HK-2 (cell line): ENCODE measurements around the gene JARID2.
"Not testable (repeated sequence)": the region's sequence is repeated elsewhere in the genome, so short reads cannot be mapped to it uniquely, and the experiment has no call there.

Experiments
- DNase-seq: peaks from one replicate; pipeline ENCODE4 v3.0.0-alpha.2; 2018; ENCODE audit not compliant: unreplicated experiment

Gene JARID2

DNA sequence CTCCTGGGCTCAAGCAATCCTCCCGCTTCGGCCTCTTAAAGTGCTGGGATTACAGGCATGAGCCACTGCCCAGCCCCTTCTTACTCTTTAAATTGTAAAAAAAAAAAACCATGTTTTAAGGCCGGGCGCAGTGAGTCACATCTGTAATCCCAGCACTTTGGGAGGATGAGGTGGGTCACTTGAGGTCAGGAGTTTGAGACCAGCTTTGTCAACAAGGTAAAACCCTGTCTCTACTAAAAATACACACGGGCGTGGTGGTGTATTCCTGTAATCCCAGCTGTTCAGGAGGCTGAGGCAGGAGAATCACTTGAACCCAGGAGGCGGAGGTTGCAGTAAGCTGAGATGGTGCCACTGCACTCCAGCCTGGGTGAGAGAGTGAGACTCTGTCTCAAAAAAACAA is 43.6 kb downstream of the JARID2 start:
- not testable (repeated sequence) for DNase-seq

DNA sequence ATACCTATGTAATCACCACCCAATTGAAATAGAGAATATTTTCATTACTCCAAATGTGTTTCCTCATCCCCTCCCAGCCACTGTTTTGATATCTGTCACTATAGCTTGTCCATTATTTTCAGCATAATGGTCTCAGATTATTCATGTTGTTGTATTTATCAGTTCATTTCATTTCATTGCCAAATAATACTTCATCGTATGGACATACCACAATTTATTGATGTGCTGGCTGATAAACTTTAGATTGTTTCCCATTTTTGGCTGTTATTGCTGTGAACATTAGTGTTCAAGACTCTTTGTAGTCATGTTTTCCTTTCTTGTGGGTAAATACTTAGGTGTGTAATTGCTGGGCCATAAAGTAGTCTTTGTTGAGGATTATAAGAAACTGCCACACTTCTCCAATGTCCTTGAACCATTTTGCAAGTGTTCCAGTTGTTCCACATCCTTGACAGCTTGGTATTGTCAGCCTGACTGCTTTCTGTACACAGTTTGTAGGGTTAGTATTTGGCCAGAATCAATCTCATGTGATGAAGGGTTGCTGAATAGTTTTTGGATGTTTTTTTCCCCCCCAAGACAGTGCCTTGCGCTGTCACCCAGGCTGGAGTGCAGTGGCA is 44.3 kb downstream of the JARID2 start:
- DNase-seq = no peak

- DNase-seq = no peak
These were observed 45.3 kb downstream of the JARID2 start for GRCh38 chr6:15290962-15291704.

DNA sequence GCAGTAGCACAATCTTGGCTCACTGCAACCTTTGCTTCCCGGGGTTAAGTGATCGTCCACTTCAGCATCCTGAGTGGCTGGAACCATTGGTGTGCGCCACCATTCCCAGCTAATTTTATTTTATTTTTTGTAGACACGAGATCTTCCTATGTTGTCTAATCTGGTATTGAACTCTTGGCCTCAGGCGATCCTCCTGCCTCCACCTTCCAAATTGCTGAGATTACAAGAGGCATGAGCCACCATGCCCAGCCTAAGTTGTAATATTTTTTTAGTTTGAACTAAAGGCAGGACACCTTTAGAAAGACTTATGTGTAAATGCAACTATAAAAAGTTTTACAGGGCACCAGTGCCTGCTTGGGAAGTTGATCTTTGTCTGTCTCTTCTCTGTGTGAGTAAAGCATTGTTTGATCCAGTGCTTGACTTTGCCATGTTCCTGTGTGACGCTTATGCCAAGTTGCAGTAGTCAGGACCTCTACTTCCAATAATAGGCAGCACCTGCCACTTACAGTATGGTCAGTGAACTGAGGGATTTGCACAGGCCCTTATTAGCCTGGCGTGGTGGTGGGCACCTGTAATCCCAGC is 46.9 kb downstream of the JARID2 start:
- DNase-seq = no peak

- DNase-seq = no peak
These were observed 47.8 kb downstream of the JARID2 start for GRCh38 chr6:15293674-15294073.

GRCh38 chr6:15294504-15294903 is 48.6 kb downstream of the JARID2 start:
- DNase-seq = no peak

- DNase-seq = no peak
These were observed 50.4 kb downstream of the JARID2 start for GRCh38 chr6:15296249-15296648.

GRCh38 chr6:15296735-15297134 is 50.9 kb downstream of the JARID2 start:
- no peak for DNase-seq

GRCh38 chr6:15297167-15297566 is 51.3 kb downstream of the JARID2 start:
- not testable (repeated sequence) for DNase-seq

DNA sequence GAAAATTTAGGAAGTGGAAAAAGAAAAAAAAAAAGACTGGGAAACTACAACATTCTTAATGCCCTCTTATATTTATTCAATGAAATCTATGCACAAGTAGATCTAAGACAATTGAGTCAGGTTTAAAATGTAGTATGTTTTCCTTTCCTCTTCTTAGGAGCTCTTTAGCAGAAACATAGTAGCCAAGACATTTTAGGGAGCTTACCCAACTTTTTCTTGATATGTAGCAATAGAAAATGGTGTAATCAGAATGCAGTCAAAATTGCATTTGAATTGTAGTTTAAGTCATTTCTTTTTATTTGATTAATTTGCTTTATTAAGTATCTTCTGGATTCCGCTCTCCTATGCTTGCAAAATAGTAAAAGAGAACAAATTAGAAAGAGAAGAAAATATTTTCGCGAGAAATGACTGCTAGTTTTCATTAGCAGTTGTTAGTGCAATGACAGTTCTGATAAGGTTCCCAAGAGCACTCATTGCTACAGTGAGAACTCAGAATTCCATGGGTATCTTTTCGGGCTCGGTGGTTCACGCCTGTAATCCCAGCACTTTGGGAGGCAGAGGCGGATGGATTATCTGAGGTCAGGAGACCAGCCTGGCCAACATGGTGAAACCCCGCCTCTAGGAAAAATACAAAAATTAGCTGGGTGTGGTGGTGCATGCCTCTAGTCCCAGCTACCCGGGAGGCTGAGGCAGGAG is 52.2 kb downstream of the JARID2 start:
- no peak for DNase-seq

DNA sequence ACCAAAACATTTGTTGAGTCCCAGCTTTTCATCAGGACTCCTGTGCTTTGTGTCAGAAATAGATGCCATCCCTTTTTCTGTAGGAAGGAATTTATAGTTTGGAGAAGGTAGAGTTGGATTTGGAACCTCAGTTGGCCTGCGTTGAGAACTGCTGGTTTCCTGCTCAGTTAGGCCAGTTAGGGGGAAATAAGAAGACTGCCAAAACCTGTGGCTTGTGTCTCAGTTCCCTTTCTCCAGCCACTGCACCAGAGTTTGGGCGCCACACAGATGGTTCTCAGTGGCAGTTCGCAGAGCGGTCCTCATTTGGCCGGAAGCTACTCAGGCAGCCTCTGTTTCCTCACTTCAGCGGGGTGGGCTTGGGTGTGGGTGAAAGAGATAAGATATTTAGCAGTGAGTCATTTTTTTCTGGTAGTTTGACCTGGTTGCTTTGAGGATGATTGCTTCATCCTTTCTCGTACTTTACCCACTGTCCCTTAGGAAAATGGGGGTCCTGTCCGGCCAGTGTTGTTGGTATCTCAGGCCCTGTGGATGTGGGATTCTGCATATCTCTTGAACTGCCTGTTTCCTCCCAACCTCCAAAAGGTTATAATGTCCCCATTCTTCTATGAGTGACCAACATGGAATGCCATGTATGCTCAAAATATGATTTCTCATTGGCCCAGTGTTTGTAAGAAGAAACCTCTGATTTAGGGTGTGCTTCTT is 53.7 kb downstream of the JARID2 start:
- no peak for DNase-seq

- DNase-seq = no peak
These were observed 55.5 kb downstream of the JARID2 start for GRCh38 chr6:15301179-15302006.

DNA sequence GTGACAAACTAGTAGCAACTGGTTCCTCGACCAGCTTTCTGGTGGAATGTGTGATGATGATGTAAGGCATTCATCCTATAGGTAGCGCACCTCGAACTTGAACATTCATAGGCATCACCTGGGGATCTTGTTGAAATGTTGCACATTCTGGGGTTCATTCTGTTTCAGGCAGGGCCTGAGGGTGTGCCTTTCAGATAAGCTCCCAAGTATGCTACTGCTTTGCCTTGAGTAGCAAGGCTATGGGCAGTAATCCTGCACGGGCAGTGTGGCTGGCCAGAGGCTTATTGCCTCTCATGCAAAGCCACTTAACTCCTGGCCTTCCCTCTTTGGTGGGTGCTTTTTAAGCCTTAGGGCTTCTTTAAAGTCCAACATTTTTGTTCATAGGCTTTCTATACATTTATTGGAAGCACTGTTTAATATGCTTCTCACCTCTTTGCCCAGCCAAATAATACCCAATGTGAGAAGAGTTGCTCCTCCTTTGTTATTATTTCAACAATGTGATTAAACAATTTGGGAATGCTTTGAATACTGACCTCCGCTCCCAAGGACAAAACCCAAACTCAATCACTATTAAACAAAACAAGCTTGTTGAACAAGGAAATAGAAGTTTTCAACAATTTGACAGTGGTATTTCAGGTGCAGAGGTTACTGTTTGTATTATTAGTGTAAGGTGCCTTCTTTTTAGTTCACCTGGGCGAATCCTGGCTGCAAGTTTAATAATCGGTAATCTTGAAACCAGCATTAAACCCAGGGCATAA is 57.5 kb downstream of the JARID2 start:
- no peak for DNase-seq

DNA sequence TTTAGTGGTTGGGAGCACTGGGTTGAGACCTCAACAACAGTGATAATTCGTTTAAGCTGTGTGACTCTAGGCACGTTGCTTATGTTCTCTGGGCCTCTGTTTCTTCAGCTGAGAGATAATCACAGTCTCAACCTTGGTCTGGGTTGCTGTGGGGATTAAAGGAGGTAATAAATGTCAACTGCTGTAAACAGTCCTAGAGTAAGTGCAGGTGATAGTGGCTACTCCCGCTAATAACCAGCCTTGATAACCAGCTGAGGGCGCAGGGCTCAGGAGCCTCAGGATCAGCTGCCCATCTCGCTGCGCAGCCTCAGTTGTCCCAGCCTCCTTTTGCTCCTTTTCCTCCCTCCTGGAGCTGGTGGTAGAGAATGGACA is 58.0 kb downstream of the JARID2 start:
- no peak for DNase-seq

- DNase-seq = no peak
These were observed 58.6 kb downstream of the JARID2 start for GRCh38 chr6:15304337-15305042.

GRCh38 chr6:15305496-15305895 is 59.6 kb downstream of the JARID2 start:
- DNase-seq = no peak

DNA sequence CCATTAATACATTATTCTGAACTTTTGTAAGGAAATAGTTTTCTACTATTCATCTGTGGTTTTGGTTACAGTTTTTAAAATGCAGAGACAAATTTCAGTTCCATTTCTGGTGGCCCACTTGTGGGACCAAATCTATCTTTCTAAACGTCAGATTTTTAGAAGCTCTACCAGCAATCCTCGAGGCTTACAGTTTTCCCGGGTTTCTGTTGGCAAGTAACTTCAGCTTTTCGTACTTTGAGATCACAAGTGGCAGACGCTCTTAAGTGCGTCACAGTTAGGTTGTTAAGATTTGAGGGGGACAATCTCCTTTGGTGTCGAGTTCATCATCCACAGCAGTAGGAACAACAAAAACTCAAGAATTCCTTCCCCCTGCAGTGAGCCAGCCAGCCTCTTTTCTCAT is 60.0 kb downstream of the JARID2 start:
- DNase-seq = no peak

DNA sequence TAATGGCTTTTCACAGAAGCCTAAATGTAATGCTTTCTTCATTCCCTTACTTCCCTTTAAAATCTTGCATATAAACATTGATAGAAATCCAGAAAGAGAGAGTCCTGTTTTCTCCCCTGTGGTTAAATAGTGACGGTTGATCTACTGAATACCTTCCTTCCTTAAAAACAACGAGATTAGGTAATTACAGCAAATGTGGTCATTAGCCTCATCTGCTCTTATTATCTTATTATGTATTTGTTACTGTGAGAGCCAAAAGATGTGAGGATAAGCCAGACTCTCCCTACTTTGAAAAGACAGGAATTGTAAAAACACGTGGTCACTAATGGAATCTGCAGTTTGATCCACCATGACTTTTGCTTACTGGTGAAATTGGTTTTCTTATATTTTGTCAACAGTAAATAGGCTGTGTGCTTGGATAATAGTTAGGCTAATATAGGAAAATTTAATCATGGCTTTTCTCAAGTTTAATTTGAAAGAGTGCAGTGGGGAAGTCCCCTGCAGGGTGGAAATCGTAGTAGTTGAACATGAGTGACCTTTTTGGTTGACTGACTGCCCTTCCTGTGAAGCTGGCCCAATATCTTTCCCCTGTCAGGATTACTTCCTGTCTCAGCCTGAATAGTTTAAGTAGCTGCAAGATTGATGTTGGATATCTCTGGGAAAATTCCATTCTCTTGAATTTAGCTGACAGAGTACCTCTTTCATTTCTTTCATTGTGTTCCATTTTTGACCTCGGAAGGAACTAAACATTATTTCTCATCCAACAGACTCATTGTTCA is 62.8 kb downstream of the JARID2 start:
- DNase-seq = no peak
